Ovary (tissue), 9 donors: ENCODE results near the gene SATB1. TPM values are rescaled to one million over a fixed set of nuclear protein-coding genes. Genes with fewer than 3 reads are reported as not detected.
A peak's percentile ranks its signal among the peaks of the same experiment; 100 is the strongest.

Experiments
- DNase-seq, 5 donors: peaks; one replicate each; pipeline ENCODE4 v3.0.0-alpha.2; 2019 to 2020
- H3K27ac ChIP-seq, 2 donors: fragments of 200-600 bp; one replicate each; pipeline versions ENCODE4 v1.5.1 to v1.8.0; 2019 to 2022
- H3K27me3 ChIP-seq: fragments of 200-600 bp; one replicate; pipeline ENCODE4 v1.8.0; 2022
- H3K36me3 ChIP-seq: fragments of 200-600 bp; sonication (generic); one replicate; pipeline ENCODE4 v1.5.1; 2019
- H3K4me1 ChIP-seq: one replicate; pipeline ENCODE4 v1.8.1; 2013; ENCODE audit warnings: mild to moderate bottlenecking, moderate library complexity; ENCODE audit not compliant: insufficient read depth
- H3K4me3 ChIP-seq: fragments of 200-600 bp; sonication (generic); one replicate; pipeline ENCODE4 v1.5.1; 2017
- H3K9me3 ChIP-seq, 2 donors: fragments of 200-600 bp in 1 of 2; sonication (generic) in 1 of 2; one replicate each; pipeline versions ENCODE4 v1.5.1 to v1.8.1; 2013 to 2019; ENCODE audit warnings: mild to moderate bottlenecking in 1 of 2, moderate library complexity in 1 of 2
- CTCF ChIP-seq, 3 donors: fragments of 450-650 bp in 2 of 3; fragments of 200-600 bp in 1 of 3; IDR thresholded peaks; one replicate each; pipeline versions ENCODE4 v1.5.1 to v1.8.0; 2016 to 2022; ENCODE audit warnings: antibody characterized with exemption in 3 of 3, mild to moderate bottlenecking in 1 of 3
- EP300 ChIP-seq: sonication (generic); formaldehyde crosslinking; IDR thresholded peaks from one replicate; pipeline ENCODE4 v1.6.1; 2017; ENCODE audit warnings: antibody characterized with exemption
- POLR2A ChIP-seq: fragments of 450-650 bp; IDR thresholded peaks from one replicate; pipeline ENCODE4 v1.6.1; 2017; ENCODE audit warnings: antibody characterized with exemption, mild to moderate bottlenecking, moderate library complexity
- WGBS, 3 donors: extraction: QIAGEN DNeasy Blood & Tissue Kit in 1 of 3; methylation state at CpG; one replicate each; pipeline versions ENCODE4 v1.1.5 to v1.1.7; 2013 to 2017; 5-methylcytosine and 5-hydroxymethylcytosine counted together
- intact Hi-C, 4 donors: fragments of 100-400 bp; cut with DNase I; formaldehyde crosslinking; loops; one replicate each; pipeline versions ENCODE4 v1.11.0 to v1.15.1; 2022 to 2023
- polyA plus RNA-seq, 2 donors: library from polyadenylated mRNA; stranded (reverse); fragments of 200-250 nt in 1 of 2; fragments of 350-450 nt in 1 of 2; fragmentation: Illumina TruSeq in 1 of 2; extraction: RNeasy Lipid Tissue Mini Kit (QIAGEN cat#74804) in 1 of 2; gene quantifications; one replicate each; pipeline ENCODE4 v1.2.3, GENCODE V29; 2013 to 2014
- total RNA-seq, 7 donors: library from RNA; depleted of rRNA in 2 of 7; stranded (reverse); fragments of >200 nt in 2 of 7; fragmentation: NEBNext Ultra II Directional in 3 of 7; extraction: Animal tissue kit (Norgen Biotek cat#: 25700) in 3 of 7; gene quantifications; one replicate each; pipeline versions ENCODE4 v1.1.0 to v1.2.4, GENCODE V29; 2016 to 2023
- donor health status: DM: no; HTN: no; CAD: no; lungs with moderate emphysema.
- donor health status: DM: no; HTN: no; CAD: no.
- donor health status: Bipolar disorder and iron deficiency.
- donor health status: DM: yes; HTN: yes; CAD: no.
- donor health status: DM: no; HTN: no; CAD: no.
- donor health status: DM: yes; HTN: yes; CAD: no.

The SATB1 gene
- total and polyA plus RNA-seq, 9 donors: 7.4 to 26.9 (median 18.9) TPM

GRCh38 chr3:18444595-18445400 is 19.7 kb upstream of the SATB1 start:
- 0 to 1% (median 1%) methylated on average over 44 to 104 of the region's 113 CpGs for WGBS, 3 donors
- Histone ChIP-seq H3K9me3 (no peaks in the 10 kb centered on the region), H3K27me3 (no peaks in the 10 kb centered on the region), H3K4me3 (peak overlapping the region; percentile 56), H3K36me3 (no peaks in the 10 kb centered on the region), H3K4me1 (peaks cover 7% of the 10 kb centered on the region), H3K27ac (no peak overlapping the region)
- DNase-seq: peak; percentile 54 to 79 (median 68)
- intact Hi-C loops: no loop called here
- TF ChIP-seq CTCF (IDR thresholded peaks at IDR 0.05) (peak in 2 of 3 donors; percentile 52 to 56), POLR2A (no peak), EP300 (no peak)

DNA sequence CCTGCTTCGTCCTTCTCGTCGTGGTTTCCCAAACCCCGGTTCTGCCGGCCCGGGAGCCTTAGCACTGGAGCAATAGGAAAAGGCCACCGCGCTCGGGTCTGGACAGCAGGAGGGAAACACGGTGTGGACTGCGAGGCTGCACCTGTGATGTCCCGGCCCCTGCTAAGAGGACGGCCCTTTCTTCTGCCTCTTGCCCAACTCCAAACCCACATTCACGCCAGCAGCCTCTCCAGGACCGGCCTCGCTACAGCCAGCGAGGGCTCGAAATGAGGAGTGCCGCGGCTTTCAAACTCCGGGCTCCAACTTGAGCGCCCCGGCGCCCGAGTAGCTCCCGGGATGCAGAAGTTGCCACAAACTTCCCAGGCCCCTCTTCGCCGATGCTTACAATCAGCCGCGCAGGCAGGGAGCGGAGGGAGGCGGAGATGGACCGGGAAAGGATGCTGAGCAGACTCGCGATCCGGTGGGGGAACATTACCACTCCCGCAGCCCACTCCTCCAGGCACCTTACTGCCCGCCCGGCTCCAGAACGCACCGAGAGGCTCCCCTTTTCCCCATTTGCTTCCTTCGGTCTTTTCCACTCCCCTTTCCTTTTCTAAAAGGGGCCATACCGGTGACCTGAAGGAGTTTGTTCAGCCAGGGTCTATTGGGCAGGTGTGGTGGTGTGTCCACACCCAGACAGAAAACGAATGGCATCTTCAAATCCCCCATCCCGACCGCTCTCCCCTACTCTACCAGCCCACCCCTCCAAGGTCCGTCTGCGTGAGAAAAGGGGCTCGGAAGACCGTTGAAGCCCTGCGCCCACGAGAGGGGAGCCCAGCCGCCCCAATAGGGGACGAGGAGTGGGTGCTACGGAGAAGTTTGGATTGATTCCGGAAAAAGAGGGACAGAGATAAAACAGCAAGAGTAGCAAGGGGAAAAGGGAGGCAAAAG is 18.8 kb upstream of the SATB1 start:
- DNase-seq: peak; percentile 16 to 36 (median 20)
- WGBS, 3 donors: 1 to 3% (median 1%) methylated on average over 56 of the region's 56 CpGs

DNA sequence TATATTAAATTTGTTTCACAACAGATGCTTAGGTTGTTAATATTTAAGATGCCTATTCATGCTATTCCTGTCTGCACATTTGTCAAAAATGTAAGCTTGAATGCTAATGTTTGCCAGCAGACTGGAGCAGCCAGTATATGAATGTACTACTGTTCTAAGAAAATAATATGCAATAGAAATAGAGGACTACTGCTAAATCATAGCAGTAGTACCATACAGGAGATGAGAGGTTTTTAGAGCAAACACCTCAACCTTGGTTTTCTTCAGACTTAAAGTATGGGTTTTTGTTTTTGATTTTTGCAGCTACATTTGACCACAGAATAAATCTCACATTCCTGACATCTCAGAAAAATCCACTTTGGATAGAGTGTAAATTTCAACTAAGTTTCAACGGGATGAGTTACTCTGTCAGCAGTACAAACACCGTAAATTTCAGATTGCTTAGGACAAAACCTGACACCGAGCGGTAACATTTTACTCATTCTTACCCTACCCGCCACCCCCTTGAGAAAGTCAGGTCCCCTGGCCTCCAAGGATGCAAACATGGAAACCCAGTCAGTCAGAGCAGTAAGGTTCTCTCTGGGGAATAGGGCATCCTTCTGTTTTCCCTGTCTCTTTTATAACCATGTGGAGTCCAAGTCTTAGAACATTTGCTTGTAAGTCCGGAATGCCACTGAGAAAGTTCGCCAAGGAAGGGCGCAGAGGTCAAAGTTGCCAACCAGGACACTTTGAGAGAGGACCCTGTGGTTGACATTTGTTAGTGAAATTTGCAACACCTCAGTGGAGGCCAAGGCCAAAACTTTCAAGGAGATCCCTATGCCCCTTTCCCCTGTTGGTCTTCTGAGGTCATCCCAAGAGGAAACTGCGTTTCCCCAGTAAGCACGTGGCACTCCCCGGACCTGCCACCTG is 17.9 kb upstream of the SATB1 start:
- DNase-seq: no peak
- Histone ChIP-seq H3K4me1 (peaks cover 7% of the 10 kb centered on the region), H3K9me3 (no peaks in the 10 kb centered on the region), H3K4me3 (no peak overlapping the region), H3K27me3 (no peaks in the 10 kb centered on the region), H3K36me3 (no peaks in the 10 kb centered on the region), H3K27ac (no peak overlapping the region)
- intact Hi-C loops: no loop called here
- TF ChIP-seq CTCF (IDR thresholded peaks at IDR 0.05): no peak
- TF ChIP-seq EP300: no peak
- TF ChIP-seq POLR2A: no peak
- WGBS, 3 donors: 57 to 66% (median 64%) methylated on average over 11 of the region's 11 CpGs

More for the DNA sequence above, 18.8 kb upstream of the SATB1 start:
- H3K4me1 ChIP-seq: peaks cover 7% of the 10 kb centered on the region
- no peaks in the 10 kb centered on the region for H3K9me3 ChIP-seq
- TF ChIP-seq POLR2A (no peak), CTCF (IDR thresholded peaks at IDR 0.05) (no peak), EP300 (no peak)
- no peak overlapping the region for H3K27ac ChIP-seq
- intact Hi-C loops: no loop called here
- no peaks in the 10 kb centered on the region for H3K27me3 ChIP-seq
- H3K36me3 ChIP-seq: no peaks in the 10 kb centered on the region
- peak overlapping the region; percentile 56 for H3K4me3 ChIP-seq

- no peak for TF ChIP-seq EP300
- no peak for TF ChIP-seq CTCF (IDR thresholded peaks at IDR 0.05)
- no peak for TF ChIP-seq POLR2A
- intact Hi-C loops: no loop called here
- DNase-seq: no peak
- WGBS, 3 donors: 93 to 97% (median 95%) methylated on average over 1 of the region's 1 CpG
- Histone ChIP-seq H3K27ac (no peak overlapping the region), H3K9me3 (no peaks in the 10 kb centered on the region), H3K27me3 (no peaks in the 10 kb centered on the region), H3K4me1 (peaks cover 7% of the 10 kb centered on the region), H3K36me3 (no peaks in the 10 kb centered on the region), H3K4me3 (no peak overlapping the region)
These were observed 16.4 kb upstream of the SATB1 start for GRCh38 chr3:18441551-18441950.
